ENCODE measurements around the gene COTL1.
A peak's percentile ranks its signal among the peaks of the same experiment; 100 is the strongest.
"Not testable (repeated sequence)": the region's sequence is repeated elsewhere in the genome, so short reads cannot be mapped to it uniquely, and the experiment has no call there.

COTL1 gene

GRCh38 chr16:84524941-84525581 lies 92.8 kb downstream of the COTL1 start:
- not testable (repeated sequence) for DNase-seq

GRCh38 chr16:84524346-84524920 lies 93.4 kb downstream of the COTL1 start:
- no peak for DNase-seq

GRCh38 chr16:84521497-84521770 lies 96.4 kb downstream of the COTL1 start:
- no peak for DNase-seq

- no peak for DNase-seq
Observed at GRCh38 chr16:84520725-84521496, 97.0 kb downstream of the COTL1 start.

- no peak for DNase-seq
Observed at GRCh38 chr16:84519855-84520254, 98.0 kb downstream of the COTL1 start.

GRCh38 chr16:84518804-84519341 lies 99.0 kb downstream of the COTL1 start:
- DNase-seq = peak; percentile 76

- not testable (repeated sequence) for DNase-seq
Observed at GRCh38 chr16:84518220-84518619, 99.7 kb downstream of the COTL1 start.

GRCh38 chr16:84517366-84517765 lies 100.5 kb downstream of the COTL1 start:
- DNase-seq = no peak

Measured in CD4-positive, alpha-beta T cell treated with Interleukin-17A for 4 hours (primary cell).